ENCODE measurements around the gene NRCAM.

The NRCAM gene

DNA sequence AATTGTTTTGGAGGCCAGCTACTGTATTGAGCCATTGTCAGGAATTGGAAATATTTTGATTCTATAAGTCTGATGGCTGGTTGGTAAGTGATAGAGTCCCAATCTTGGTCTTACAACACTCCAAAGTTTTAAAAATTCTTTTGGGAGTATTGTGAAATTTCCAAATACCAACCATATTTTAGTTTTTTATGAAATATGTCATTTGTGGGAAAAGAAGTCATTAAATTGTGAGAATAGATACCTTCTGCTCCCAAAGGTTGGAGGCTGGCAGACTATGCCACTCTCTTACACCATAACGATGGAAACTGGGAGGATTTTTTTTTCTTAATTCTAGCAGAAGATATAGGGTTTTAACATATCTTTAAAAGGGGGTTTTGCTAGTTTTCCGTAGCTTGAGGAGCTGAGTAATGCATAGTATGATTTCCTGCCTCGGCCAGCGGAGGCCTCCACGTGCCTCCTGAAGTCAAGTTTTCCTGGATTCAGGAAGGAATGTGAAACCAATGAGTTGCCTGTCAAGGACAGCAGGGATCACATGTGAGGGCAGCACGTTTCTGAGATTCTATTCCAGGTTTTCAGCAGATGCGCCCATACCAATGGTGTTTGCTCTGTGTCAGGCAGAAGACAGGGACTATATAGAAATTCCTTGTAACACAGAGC, 233.9 kb downstream of the NRCAM start:
- no peak for DNase-seq (ENCODE audit: extremely low read depth in 1 of 2, low read depth in 1 of 2)

DNA sequence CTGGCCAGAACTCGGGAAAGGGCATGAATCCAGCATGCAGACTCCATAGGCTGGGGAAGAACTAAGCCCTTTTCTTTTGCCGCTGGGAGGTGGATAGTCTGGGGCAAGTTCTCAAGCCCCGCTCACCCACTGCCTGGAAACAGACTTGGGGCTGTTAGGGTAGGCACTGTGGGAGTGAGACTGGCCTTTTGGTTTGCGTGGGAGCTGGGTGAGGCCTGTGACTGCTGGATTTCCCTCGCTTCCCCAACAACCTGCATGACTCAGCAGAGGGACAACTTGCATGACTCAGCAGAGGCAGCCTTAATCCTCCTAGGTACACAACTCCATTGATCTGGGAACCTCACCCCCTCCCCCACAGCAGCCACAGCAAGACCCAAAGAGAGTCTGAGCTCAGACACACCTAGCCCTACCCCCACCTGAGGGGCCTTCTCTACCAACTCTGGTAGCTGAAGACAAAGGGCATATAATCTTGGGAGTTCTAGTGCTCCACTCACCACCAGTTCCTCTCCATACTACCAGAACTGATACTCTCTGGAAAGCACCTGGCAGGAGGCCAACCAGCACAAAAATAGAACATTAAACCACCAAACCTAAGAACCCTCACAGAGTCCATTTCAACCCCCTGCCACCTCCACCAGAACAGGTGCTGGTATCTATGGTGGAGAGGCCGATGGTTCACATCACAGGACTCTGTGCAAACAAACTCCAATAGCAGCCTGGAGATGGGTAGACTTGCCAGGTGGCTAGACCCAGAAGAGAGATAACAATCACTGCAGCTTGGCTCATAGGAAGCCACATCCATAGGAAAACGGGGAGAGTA, 244.6 kb downstream of the NRCAM start:
- DNase-seq (ENCODE audit: extremely low read depth in 1 of 2, low read depth in 1 of 2), result no peak

- no peak for DNase-seq (ENCODE audit: extremely low read depth in 1 of 2, low read depth in 1 of 2)
These were observed 245.4 kb downstream of the NRCAM start for GRCh38 chr7:108210796-108211195.

GRCh38 chr7:108205311-108205710, 250.9 kb downstream of the NRCAM start:
- no peak for DNase-seq (ENCODE audit: extremely low read depth in 1 of 2, low read depth in 1 of 2)

DNA sequence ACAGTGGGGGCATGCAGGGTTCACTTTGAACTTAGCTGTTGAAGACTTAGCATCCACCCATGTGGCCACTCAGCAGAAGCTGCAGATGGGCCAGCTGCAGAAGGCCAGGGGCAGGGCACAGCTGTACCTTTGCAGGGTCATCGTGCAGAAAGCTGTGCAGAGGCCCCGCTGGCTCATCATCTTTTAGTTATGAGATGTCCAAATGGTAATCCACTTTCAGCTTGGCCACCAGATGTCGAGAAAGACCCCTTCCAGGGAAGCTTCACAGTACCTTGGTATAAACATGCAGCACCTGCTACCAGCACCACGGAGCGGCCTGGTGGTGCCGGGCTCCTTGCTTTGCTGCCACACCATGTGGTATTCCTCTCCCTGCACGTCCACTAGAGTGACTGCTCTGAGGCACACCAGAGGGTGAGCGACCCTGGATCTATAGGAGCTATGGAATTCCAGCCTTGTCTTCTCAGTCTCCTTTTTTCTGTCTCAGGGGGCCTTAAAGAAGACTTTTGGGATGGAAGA, 251.9 kb downstream of the NRCAM start:
- no peak for DNase-seq (ENCODE audit: extremely low read depth in 1 of 2, low read depth in 1 of 2)

- no peak for DNase-seq (ENCODE audit: extremely low read depth in 1 of 2, low read depth in 1 of 2)
These were observed 252.7 kb downstream of the NRCAM start for GRCh38 chr7:108203537-108203936.

- no peak for DNase-seq (ENCODE audit: extremely low read depth in 1 of 2, low read depth in 1 of 2)
These were observed 253.5 kb downstream of the NRCAM start for GRCh38 chr7:108202743-108203142.

GRCh38 chr7:108201766-108202165, 254.5 kb downstream of the NRCAM start:
- no peak for DNase-seq (ENCODE audit: extremely low read depth in 1 of 2, low read depth in 1 of 2)

- no peak for DNase-seq (ENCODE audit: extremely low read depth in 1 of 2, low read depth in 1 of 2)
These were observed 255.9 kb downstream of the NRCAM start for GRCh38 chr7:108200326-108200725.

- DNase-seq (ENCODE audit: extremely low read depth in 1 of 2, low read depth in 1 of 2), result no peak
These were observed 258.7 kb downstream of the NRCAM start for GRCh38 chr7:108197371-108198091.

DNA sequence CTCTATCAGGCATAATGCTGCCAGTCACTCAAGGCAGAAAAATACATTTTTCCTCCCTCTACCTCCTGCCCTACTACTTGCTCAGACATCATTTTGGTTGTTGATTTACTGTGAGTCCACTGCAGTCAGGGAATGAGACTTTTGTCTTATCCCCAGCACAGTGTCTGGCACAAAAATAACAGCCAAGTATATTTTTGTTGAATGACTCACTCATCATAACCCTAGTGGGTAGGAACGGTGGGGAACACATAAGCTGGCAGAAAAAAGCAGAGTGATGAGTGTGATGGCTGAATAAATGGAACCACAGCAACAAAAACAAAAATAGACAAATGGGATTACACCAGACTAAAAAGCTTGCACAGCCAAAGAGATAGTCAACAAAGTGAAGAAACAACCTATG, 260.2 kb downstream of the NRCAM start:
- DNase-seq (ENCODE audit: extremely low read depth in 1 of 2, low read depth in 1 of 2), result no peak

GRCh38 chr7:108193594-108194498, 262.4 kb downstream of the NRCAM start:
- DNase-seq (ENCODE audit: extremely low read depth in 1 of 2, low read depth in 1 of 2), result no peak

DNA sequence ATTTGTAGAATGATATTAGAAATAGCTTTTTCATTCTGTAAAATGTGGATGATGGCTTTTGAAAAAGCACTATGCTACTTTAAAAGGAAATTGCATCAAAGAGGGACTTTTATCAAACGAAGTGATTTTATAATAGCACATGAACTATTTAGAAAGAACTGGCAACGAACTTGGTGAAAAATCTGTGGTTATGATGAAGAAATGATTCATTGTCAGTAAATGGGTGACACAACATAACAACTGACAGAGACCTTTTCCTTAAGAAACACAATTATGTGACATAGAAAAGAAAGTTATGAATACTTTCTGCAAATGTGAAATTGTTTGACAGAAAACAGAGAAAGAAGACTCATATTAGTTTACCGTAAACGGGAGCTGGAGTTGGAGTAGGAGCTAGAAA, 265.3 kb downstream of the NRCAM start:
- no peak for DNase-seq (ENCODE audit: extremely low read depth in 1 of 2, low read depth in 1 of 2)

DNA sequence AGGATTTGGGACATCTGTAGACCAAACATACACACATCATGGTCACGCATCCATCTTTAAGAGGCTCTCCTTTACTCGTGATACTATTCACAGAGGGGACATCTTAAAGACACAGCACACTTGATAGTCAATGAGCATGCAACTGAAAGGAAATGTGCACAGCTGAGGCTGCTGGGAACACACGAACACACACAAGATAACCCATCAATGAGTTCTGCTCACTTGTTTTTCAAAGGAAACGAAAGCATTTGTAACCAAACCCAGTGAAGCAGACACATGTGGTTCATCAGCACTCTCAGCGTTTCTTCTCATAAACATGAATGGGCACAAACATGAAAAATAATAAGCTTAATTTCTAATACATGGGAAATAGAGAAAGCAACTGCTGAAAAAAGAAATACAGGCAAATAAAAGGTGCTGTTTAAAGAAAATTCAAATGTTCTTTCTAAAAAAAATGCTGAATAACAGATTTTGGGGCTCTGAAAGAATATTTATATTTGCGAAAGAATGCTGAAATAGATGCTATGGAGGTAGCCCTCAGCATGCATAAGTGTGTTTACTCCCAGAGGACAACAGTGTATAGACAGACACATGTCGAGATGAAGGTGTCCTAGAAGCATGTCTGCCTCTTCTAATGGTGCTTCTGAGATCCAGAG, 266.4 kb downstream of the NRCAM start:
- no peak for DNase-seq (ENCODE audit: extremely low read depth in 1 of 2, low read depth in 1 of 2)

- no peak for DNase-seq (ENCODE audit: extremely low read depth in 1 of 2, low read depth in 1 of 2)
These were observed 267.5 kb downstream of the NRCAM start for GRCh38 chr7:108188724-108189123.

DNA sequence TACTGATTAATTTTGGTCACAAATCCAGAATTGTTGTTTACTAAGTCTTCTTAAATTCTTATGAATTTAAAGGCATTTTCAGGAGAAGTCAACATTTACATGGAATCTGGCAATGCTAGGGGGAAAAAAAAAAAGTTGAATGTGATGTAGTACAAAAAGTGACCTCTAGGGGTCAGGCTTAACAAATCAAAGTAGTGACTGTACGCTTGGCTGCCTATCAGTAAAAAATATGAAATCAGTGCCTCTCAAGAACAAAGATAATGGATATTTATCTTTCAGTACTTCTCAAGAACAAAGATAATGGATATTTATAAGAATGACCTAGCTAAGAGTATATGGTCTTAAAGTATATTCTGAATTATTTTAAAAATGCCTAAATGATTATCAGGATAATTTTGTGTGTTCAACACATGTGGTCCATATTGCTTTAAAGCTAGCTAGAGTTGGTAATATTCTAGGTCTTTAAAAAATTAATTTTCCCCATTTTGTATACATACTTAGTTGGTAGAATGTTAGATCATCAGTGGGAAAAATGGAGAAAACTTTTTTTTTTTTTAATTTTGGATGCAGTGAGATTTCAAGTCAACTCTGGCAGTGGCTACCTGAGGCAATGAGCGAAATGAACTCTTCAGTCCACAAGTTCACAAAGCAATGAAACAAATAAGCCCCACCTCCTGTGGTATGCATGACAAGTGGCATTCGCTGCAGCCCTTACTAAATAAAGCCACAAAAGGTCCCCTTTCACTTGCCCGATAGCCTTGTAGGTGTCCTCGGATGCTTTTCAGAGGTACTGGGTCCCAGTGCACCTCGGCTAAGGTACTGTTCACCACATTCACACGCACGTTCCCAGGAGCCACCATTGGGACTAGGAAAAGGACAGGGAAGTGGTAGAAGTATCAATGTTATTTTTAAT, 274.9 kb downstream of the NRCAM start:
- no peak for DNase-seq (ENCODE audit: extremely low read depth in 1 of 2, low read depth in 1 of 2)

- DNase-seq (ENCODE audit: extremely low read depth in 1 of 2, low read depth in 1 of 2), result no peak
These were observed 277.8 kb downstream of the NRCAM start for GRCh38 chr7:108178398-108178797.

- no peak for DNase-seq (ENCODE audit: extremely low read depth in 1 of 2, low read depth in 1 of 2)
These were observed 285.1 kb downstream of the NRCAM start for GRCh38 chr7:108171164-108171563.

DNA sequence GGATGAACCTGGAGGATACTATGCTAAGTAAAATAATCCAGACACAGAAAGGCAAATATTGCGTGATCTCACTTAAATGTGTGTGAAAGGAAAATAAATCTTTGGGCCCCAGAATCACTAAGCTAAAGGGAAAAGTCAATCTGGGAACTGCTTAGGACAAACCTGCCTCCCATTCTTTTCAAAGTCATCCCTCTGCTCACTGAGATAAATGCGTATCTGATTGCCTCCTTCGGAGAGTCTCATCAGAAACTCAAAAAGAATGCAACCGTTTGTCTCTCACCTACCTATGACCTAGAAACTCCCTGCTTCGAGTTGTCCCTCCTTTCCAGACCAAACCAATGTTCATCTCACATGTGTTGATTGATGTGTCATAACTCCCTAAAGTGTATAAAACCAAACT, 286.0 kb downstream of the NRCAM start:
- DNase-seq (ENCODE audit: extremely low read depth in 1 of 2, low read depth in 1 of 2), result no peak
